Ishikawa (cell line): Measurements from ENCODE around the gene UBE2H.

Source experiments
- CEBPB ChIP-seq: IDR thresholded peaks from 2 replicates; pipeline ENCODE4 v1.6.1; 2012
- CREB1 ChIP-seq: IDR thresholded peaks from 2 replicates; pipeline ENCODE4 v1.6.1; 2012; ENCODE audit warnings: low read depth
- EGR1 ChIP-seq: IDR thresholded peaks from 2 replicates; pipeline ENCODE4 v1.6.1; 2012
- EP300 ChIP-seq: IDR thresholded peaks from 2 replicates; pipeline ENCODE4 v1.6.1; 2012; ENCODE audit warnings: borderline replicate concordance
- FOXM1 ChIP-seq: IDR thresholded peaks from 2 replicates; pipeline ENCODE4 v1.6.1; 2012; ENCODE audit warnings: low read depth, borderline replicate concordance
- MAX ChIP-seq: IDR thresholded peaks from 2 replicates; pipeline ENCODE4 v1.6.1; 2012
- NFIC ChIP-seq: IDR thresholded peaks from 2 replicates; pipeline ENCODE4 v1.6.1; 2012
- RAD21 ChIP-seq: IDR thresholded peaks from 2 replicates; pipeline ENCODE4 v1.6.1; 2012; ENCODE audit warnings: low read depth
- TAF1 ChIP-seq: IDR thresholded peaks from 2 replicates; pipeline ENCODE4 v1.6.1; 2012; ENCODE audit warnings: low read depth, mild to moderate bottlenecking
- TCF12 ChIP-seq: IDR thresholded peaks from 2 replicates; pipeline ENCODE4 v1.6.1; 2012; ENCODE audit warnings: low read depth
- TEAD4 ChIP-seq: IDR thresholded peaks from 2 replicates; pipeline ENCODE4 v1.6.1; 2012
- YY1 ChIP-seq: IDR thresholded peaks from 2 replicates; pipeline ENCODE4 v1.6.1; 2012; ENCODE audit warnings: low read depth
- ZBTB7A ChIP-seq: IDR thresholded peaks from 2 replicates; pipeline ENCODE4 v1.6.1; 2012; ENCODE audit warnings: low read depth
- TF ChIP-seq, protein P1 (sequence below): IDR thresholded peaks from 2 replicates; pipeline ENCODE4 v1.6.1; 2012; ENCODE audit warnings: low read depth, mild to moderate bottlenecking
- TF ChIP-seq, protein P2 (sequence below): IDR thresholded peaks from 2 replicates; pipeline ENCODE4 v1.6.1; 2012

Gene UBE2H

GRCh38 chr7:129793506-129794310 is 159.1 kb downstream of the UBE2H start:
- TF ChIP-seq CREB1 (no peak), YY1 (no peak), ZBTB7A (no peak), CEBPB (no peak), EP300 (no peak), FOXM1 (no peak), EGR1 (no peak), RAD21 (no peak), MAX (no peak), TCF12 (no peak), TEAD4 (no peak), NFIC (no peak), TAF1 (no peak)
- TF ChIP-seq, protein P1, sequence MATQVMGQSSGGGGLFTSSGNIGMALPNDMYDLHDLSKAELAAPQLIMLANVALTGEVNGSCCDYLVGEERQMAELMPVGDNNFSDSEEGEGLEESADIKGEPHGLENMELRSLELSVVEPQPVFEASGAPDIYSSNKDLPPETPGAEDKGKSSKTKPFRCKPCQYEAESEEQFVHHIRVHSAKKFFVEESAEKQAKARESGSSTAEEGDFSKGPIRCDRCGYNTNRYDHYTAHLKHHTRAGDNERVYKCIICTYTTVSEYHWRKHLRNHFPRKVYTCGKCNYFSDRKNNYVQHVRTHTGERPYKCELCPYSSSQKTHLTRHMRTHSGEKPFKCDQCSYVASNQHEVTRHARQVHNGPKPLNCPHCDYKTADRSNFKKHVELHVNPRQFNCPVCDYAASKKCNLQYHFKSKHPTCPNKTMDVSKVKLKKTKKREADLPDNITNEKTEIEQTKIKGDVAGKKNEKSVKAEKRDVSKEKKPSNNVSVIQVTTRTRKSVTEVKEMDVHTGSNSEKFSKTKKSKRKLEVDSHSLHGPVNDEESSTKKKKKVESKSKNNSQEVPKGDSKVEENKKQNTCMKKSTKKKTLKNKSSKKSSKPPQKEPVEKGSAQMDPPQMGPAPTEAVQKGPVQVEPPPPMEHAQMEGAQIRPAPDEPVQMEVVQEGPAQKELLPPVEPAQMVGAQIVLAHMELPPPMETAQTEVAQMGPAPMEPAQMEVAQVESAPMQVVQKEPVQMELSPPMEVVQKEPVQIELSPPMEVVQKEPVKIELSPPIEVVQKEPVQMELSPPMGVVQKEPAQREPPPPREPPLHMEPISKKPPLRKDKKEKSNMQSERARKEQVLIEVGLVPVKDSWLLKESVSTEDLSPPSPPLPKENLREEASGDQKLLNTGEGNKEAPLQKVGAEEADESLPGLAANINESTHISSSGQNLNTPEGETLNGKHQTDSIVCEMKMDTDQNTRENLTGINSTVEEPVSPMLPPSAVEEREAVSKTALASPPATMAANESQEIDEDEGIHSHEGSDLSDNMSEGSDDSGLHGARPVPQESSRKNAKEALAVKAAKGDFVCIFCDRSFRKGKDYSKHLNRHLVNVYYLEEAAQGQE: no peak
- TF ChIP-seq, protein P2, sequence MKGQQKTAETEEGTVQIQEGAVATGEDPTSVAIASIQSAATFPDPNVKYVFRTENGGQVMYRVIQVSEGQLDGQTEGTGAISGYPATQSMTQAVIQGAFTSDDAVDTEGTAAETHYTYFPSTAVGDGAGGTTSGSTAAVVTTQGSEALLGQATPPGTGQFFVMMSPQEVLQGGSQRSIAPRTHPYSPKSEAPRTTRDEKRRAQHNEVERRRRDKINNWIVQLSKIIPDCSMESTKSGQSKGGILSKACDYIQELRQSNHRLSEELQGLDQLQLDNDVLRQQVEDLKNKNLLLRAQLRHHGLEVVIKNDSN: no peak

DNA sequence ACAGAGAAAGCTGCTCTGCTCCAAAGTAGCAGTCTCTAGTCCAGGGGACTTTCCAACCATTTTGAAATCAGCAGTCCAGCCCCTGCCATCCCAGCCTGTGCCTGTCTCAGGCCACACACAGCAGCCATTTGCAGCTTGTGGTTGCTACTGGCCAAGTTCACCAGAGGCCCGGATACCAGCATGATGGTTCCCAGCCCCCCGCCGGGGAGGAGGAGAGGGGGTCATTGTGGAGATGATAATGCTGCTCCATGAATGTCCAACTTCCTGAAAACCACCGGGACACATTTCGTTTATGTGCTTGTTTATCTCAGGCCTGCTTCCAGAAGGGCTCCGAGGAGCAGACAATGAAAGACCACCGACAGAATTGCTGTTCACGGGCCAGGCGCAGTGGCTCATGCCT is 160.0 kb downstream of the UBE2H start:
- TF ChIP-seq FOXM1 (no peak), NFIC (no peak), MAX (no peak), EP300 (no peak), TAF1 (no peak), YY1 (no peak), TEAD4 (no peak), CREB1 (no peak), EGR1 (no peak), TCF12 (no peak), ZBTB7A (no peak), CEBPB (no peak), RAD21 (no peak)
- TF ChIP-seq, protein P2: no peak
- TF ChIP-seq, protein P1: no peak

GRCh38 chr7:129790136-129790535 is 162.6 kb downstream of the UBE2H start:
- TF ChIP-seq TCF12: no peak

- TF ChIP-seq ZBTB7A (no peak), TCF12 (no peak), TEAD4 (no peak), YY1 (no peak), EP300 (no peak), RAD21 (no peak), TAF1 (no peak), MAX (no peak), NFIC (no peak), CEBPB (no peak), CREB1 (no peak), EGR1 (no peak), FOXM1 (no peak)
- TF ChIP-seq, protein P2: no peak
- TF ChIP-seq, protein P1: no peak
These were observed 163.1 kb downstream of the UBE2H start for GRCh38 chr7:129789652-129790051.
